HepG2 (cell line): ENCODE data around the gene PCBD1. TPM values are rescaled to one million over a fixed set of nuclear protein-coding genes. Genes with fewer than 3 reads are reported as not detected.

Experiments
- ATAC-seq: fragments of 200-7000 bp; cut with Tn5 transposase; 3 replicates; pipeline ENCODE4 v1.9.1; 2020; ENCODE audit warnings: mild to moderate bottlenecking, moderate library complexity
- BruUV-seq: library from RNA; stranded (reverse); fragments of 400-500 nt; replicated peaks from 2 replicates; lab custom pipeline; 2021; lab: Mats Ljungman, UMichigan
- CTCF ChIA-PET: fragments of 300-600 bp; formaldehyde crosslinking; extraction: SDS; loops from one replicate; lab custom pipeline; 2021; ENCODE audit warnings: low total read pairs, inconsistent platforms, low intra/inter-chr PET ratio; lab: Yijun Ruan, JAX
- POLR2A ChIA-PET: fragments of 350-600 bp; sonication (Branson Sonifier 250); formaldehyde crosslinking; loops from one replicate; lab custom pipeline; 2020; ENCODE audit warnings: antibody characterized with exemption, inconsistent platforms; lab: Yijun Ruan, JAX
- DNase-seq: peaks from one replicate; pipeline ENCODE4 v3.0.0-alpha.2; 2015; ENCODE audit warnings: low spot score
- FAIRE-seq: peaks from 3 replicates; lab custom pipeline; 2011; peaks lifted over from hg19 to GRCh38; lab: Jason Lieb, UNC
- H2AFZ ChIP-seq: one replicate; pipeline ENCODE4 v1.6.1; 2011; ENCODE audit warnings: low read length, inconsistent platforms
- H3K27ac ChIP-seq: fragments of 300-600 bp; 3 replicates; pipeline ENCODE4 v1.8.0; 2011; ENCODE audit warnings: mixed run types, mild to moderate bottlenecking, mixed read lengths, low read length, inconsistent platforms; ENCODE audit not compliant: insufficient read depth; ENCODE audit errors: extremely low read length
- H3K27me3 ChIP-seq, 2 experiments: fragments of 200-600 bp in 1 of 2; 2 replicates in 1 of 2; 3 replicates in 1 of 2; pipeline versions ENCODE4 v1.6.0 to v1.8.0; 2011; ENCODE audit warnings: low read length in 2 of 2, mild to moderate bottlenecking in 2 of 2, moderate library complexity in 2 of 2, inconsistent platforms in 1 of 2; ENCODE audit not compliant: insufficient read depth in 2 of 2, control insufficient read depth in 1 of 2
- H3K36me3 ChIP-seq, 2 experiments: fragments of 200-600 bp in 1 of 2; replicated peaks in 1 of 2; 2 replicates in 1 of 2; 3 replicates in 1 of 2; pipeline versions ENCODE4 v1.5.1 to v1.8.0; 2011; ENCODE audit warnings: low read length in 2 of 2, inconsistent platforms in 1 of 2; ENCODE audit not compliant: insufficient read depth in 2 of 2, control insufficient read depth in 1 of 2
- H3K4me1 ChIP-seq: 2 replicates; pipeline ENCODE4 v1.5.1; 2012; ENCODE audit warnings: low read length, inconsistent platforms; ENCODE audit not compliant: insufficient read depth
- H3K4me2 ChIP-seq: 2 replicates; pipeline ENCODE4 v1.6.0; 2011; ENCODE audit warnings: low read depth, low read length, inconsistent platforms
- H3K4me3 ChIP-seq, 3 experiments: fragments of 200-600 bp in 1 of 3; sonication (generic), shearing (Covaris generic) in 1 of 3; replicated peaks in 1 of 3; 2 replicates each; pipeline ENCODE4 v1.5.1; 2011 to 2016; ENCODE audit warnings: low read length in 3 of 3, inconsistent platforms in 2 of 3, low read depth in 2 of 3, mild to moderate bottlenecking in 2 of 3, control low read depth in 1 of 3, mixed read lengths in 1 of 3; ENCODE audit not compliant: insufficient read depth in 1 of 3
- H3K79me2 ChIP-seq: one replicate; pipeline ENCODE4 v1.6.1; 2011; ENCODE audit warnings: low read length, inconsistent platforms; ENCODE audit not compliant: insufficient read depth
- H3K9ac ChIP-seq: 2 replicates; pipeline ENCODE4 v1.6.0; 2011; ENCODE audit warnings: mild to moderate bottlenecking, low read depth, low read length, inconsistent platforms; ENCODE audit not compliant: insufficient read depth
- H3K9me3 ChIP-seq: 2 replicates; pipeline ENCODE4 v1.5.1; 2012; ENCODE audit warnings: mild to moderate bottlenecking, low read length
- H4K20me1 ChIP-seq: 2 replicates; pipeline ENCODE4 v1.6.0; 2011; ENCODE audit warnings: inconsistent platforms, mild to moderate bottlenecking, low read length, moderate library complexity; ENCODE audit not compliant: insufficient read depth
- ARID2 ChIP-seq: sonication (generic); formaldehyde crosslinking; IDR thresholded peaks from 2 replicates; pipeline ENCODE4 v1.8.1; 2022; ENCODE audit warnings: mild to moderate bottlenecking, missing genetic modification reagents, borderline replicate concordance
- CCDC6 ChIP-seq: sonication (generic); formaldehyde crosslinking; IDR thresholded peaks from 2 replicates; pipeline ENCODE4 v1.8.1; 2022; ENCODE audit warnings: mild to moderate bottlenecking, missing genetic modification reagents, moderate library complexity
- CEBPG ChIP-seq: IDR thresholded peaks from 2 replicates; pipeline ENCODE4 v1.6.1; 2016
- GATA4 ChIP-seq: sonication (generic); IDR thresholded peaks from 2 replicates; pipeline ENCODE4 v1.6.1; 2016; ENCODE audit warnings: antibody characterized with exemption, low read depth, borderline replicate concordance
- NAIF1 ChIP-seq: sonication (generic); formaldehyde crosslinking; IDR thresholded peaks from 2 replicates; pipeline ENCODE4 v1.5.0; 2020; ENCODE audit warnings: mild to moderate bottlenecking, missing genetic modification reagents, borderline replicate concordance
- PAXIP1 ChIP-seq: sonication (generic); formaldehyde crosslinking; conservative IDR thresholded peaks from 2 replicates; pipeline ENCODE4 v1.4.0; 2020; ENCODE audit warnings: mild to moderate bottlenecking, missing genetic modification reagents, moderate library complexity
- PHF21A ChIP-seq: sonication (generic); formaldehyde crosslinking; IDR thresholded peaks from 2 replicates; pipeline ENCODE4 v1.5.0; 2020; ENCODE audit warnings: mild to moderate bottlenecking, missing genetic modification reagents
- PITX1 ChIP-seq: sonication (generic); formaldehyde crosslinking; IDR thresholded peaks from 2 replicates; pipeline ENCODE4 v1.5.1; 2020; ENCODE audit warnings: mild to moderate bottlenecking, missing genetic modification reagents
- SAP130 ChIP-seq: IDR thresholded peaks from 2 replicates; pipeline ENCODE4 v1.6.1; 2016; ENCODE audit warnings: low read depth
- SOX13 ChIP-seq, 3 experiments: fragments of 450-650 bp in 1 of 3; sonication (generic) in 1 of 3; formaldehyde crosslinking in 1 of 3; IDR thresholded peaks in 2 of 3; conservative IDR thresholded peaks in 1 of 3; 2 replicates each; pipeline versions ENCODE4 v1.5.0 to v1.6.1; 2016 to 2020; ENCODE audit warnings: antibody characterized with exemption in 1 of 3, mild to moderate bottlenecking in 1 of 3, missing compliant biosample characterization in 1 of 3, missing genetic modification reagents in 1 of 3, moderate library complexity in 1 of 3
- THAP11 ChIP-seq: IDR thresholded peaks from 2 replicates; pipeline ENCODE4 v1.6.1; 2016; ENCODE audit warnings: missing biosample characterization, missing genetic modification reagents
- ZBTB7B ChIP-seq: sonication (generic); formaldehyde crosslinking; IDR thresholded peaks from 2 replicates; pipeline ENCODE4 v1.4.0; 2020; ENCODE audit warnings: missing genetic modification reagents
- ZFY ChIP-seq: sonication (generic); formaldehyde crosslinking; IDR thresholded peaks from 2 replicates; pipeline ENCODE4 v1.4.0; 2020; ENCODE audit warnings: missing genetic modification reagents
- ZMYM2 ChIP-seq: sonication (generic); formaldehyde crosslinking; IDR thresholded peaks from 2 replicates; pipeline ENCODE4 v1.8.0; 2022; ENCODE audit warnings: mild to moderate bottlenecking, missing genetic modification reagents
- ZNF121 ChIP-seq: sonication (generic); formaldehyde crosslinking; IDR thresholded peaks from 2 replicates; pipeline ENCODE4 v1.5.0; 2020; ENCODE audit warnings: mild to moderate bottlenecking, missing genetic modification reagents
- ZNF326 ChIP-seq: sonication (generic); formaldehyde crosslinking; IDR thresholded peaks from 2 replicates; pipeline ENCODE4 v1.4.0; 2020; ENCODE audit warnings: missing genetic modification reagents, borderline replicate concordance
- ZNF850 ChIP-seq: sonication (generic); formaldehyde crosslinking; conservative IDR thresholded peaks from 2 replicates; pipeline ENCODE4 v1.9.0; 2021; ENCODE audit warnings: mild to moderate bottlenecking, missing genetic modification reagents
- WGBS: methylation state at CpG from one replicate; pipeline ENCODE4 v1.1.6; 2017; ENCODE audit warnings: low lambda C conversion rate; 5-methylcytosine and 5-hydroxymethylcytosine counted together
- in situ Hi-C: cut with HindIII; loops from 2 replicates; pipeline ENCODE4 v1.10.0; 2017; ENCODE audit warnings: low pct_unique_long_range_greater_than_20kb; ENCODE audit not compliant: extremely low pct_ligation_motif_present
- intact Hi-C: fragments of 100-400 bp; cut with micrococcal nuclease; formaldehyde crosslinking; loops from one replicate; pipeline ENCODE4 v1.10.0; 2022; ENCODE audit not compliant: unreplicated experiment
- polyA plus RNA-seq, 8 experiments: library from polyadenylated mRNA; depleted of rRNA in 3 of 8; stranded (reverse) in 7 of 8; unstranded in 1 of 8; fragments of >200 nt; fragmentation: Illumina TruSeq in 4 of 8; extraction: Trizol in 4 of 8; gene quantifications; 2 replicates each; pipeline versions ENCODE4 v1.2.1 to v1.2.3, GENCODE V29; 2011 to 2016; ENCODE audit warnings: low read depth in 4 of 8, missing spikeins in 1 of 8, mixed read lengths in 1 of 8; ENCODE audit not compliant: insufficient read depth in 1 of 8
- total RNA-seq, 5 experiments: library from RNA; depleted of rRNA; stranded (reverse); fragments of >200 nt; fragmentation: Illumina TruSeq; extraction: Trizol; gene quantifications; 2 replicates each; pipeline ENCODE4 v1.2.3, GENCODE V29; 2016; ENCODE audit warnings: low read depth in 1 of 5

Gene PCBD1
- total and polyA plus RNA-seq, 2 of the 13 experiments (the other 11 are each of a cell fraction or from before 2014, with no cell fraction given): 95.3 to 168 TPM

GRCh38 chr10:70853038-70853437 is 35.3 kb downstream of the PCBD1 start (continued):
- TF ChIP-seq ZNF326: no peak

GRCh38 chr10:70851597-70852475 is 36.5 kb downstream of the PCBD1 start:
- Histone ChIP-seq H3K4me3 (peak overlapping the region in 1 of 3 experiments; percentile 24; a peak in 1 of 6 replicates), H3K9me3 (no peaks in the 10 kb centered on the region), H4K20me1 (no peaks in the 10 kb centered on the region), H3K4me1 (peaks cover 72% of the 10 kb centered on the region), H3K36me3 (peaks cover 5 to 27% of the 10 kb centered on the region in 2 experiments; a peak in 4 of 5 replicates), H3K27ac (peak overlapping the region; percentile 61), H3K4me2 (peak overlapping the region; percentile 40), H3K9ac (no peak overlapping the region), H3K27me3 (no peaks in the 10 kb centered on the region), H2AFZ (no peak overlapping the region), H3K79me2 (no peaks in the 10 kb centered on the region)
- BruUV-seq: no TSS peak
- 7% methylated on average over 5 of the region's 5 CpGs for WGBS
- ATAC-seq (peak; percentile 95), DNase-seq (peak; percentile 91), FAIRE-seq (peak; percentile 74)
- intact Hi-C loops (loop anchor here (2.0 kb wide), 2 partner anchors 17 to 35 kb away; no protein-coding TSS in a partner anchor), in situ Hi-C loops (no loop called here)
- ChIA-PET CTCF (no interaction called here), POLR2A (no interaction called here)
- no peak for TF ChIP-seq THAP11 (CRISPR knock-in tag)
- TF ChIP-seq PAXIP1 (CRISPR knock-in tag): peak; percentile 85
- TF ChIP-seq ZMYM2 (CRISPR knock-in tag): no peak
- TF ChIP-seq CEBPG (CRISPR knock-in tag): peak; percentile 55
- TF ChIP-seq ZNF121 (CRISPR knock-in tag): peak; percentile 52; the same call in 1 of the 2 replicates
- no peak for TF ChIP-seq ZNF850
- no peak for TF ChIP-seq CCDC6
- no peak for TF ChIP-seq NAIF1 (CRISPR knock-in tag)
- peak; percentile 81; the same call in 1 of the 2 replicates for TF ChIP-seq GATA4
- TF ChIP-seq ZFY: peak; percentile 19; the same call in 1 of the 2 replicates
- TF ChIP-seq PHF21A: peak; percentile 60; the same call in 1 of the 2 replicates
- TF ChIP-seq SAP130 (CRISPR knock-in tag): peak; percentile 49; the same call in 1 of the 2 replicates
- TF ChIP-seq PITX1 (CRISPR knock-in tag): peak; percentile 93
- TF ChIP-seq SOX13 (IDR thresholded peaks at IDR 0.05): peak; percentile 49; the same call in 1 of the 2 replicates
- TF ChIP-seq SOX13 (CRISPR knock-in tag; conservative IDR thresholded peaks at IDR 0.05 in 1 of 2, IDR thresholded peaks at IDR 0.05 in 1 of 2): peak in 1 of 2 experiments; percentile 70; a peak in 2 of 4 replicates
- TF ChIP-seq ZBTB7B (CRISPR knock-in tag): peak; percentile 51; the same call in 1 of the 2 replicates
- no peak for TF ChIP-seq ARID2 (CRISPR knock-in tag)
